ENCODE results near the gene GFOD1.

- no peak for TF ChIP-seq CTCF (IDR thresholded peaks at IDR 0.05)
- TF ChIP-seq POLR2A (IDR thresholded peaks at IDR 0.05), result no peak
Observed at GRCh38 chr6:13478525-13478966, 8.9 kb downstream of the GFOD1 start.
